HepG2 (cell line): Measurements from ENCODE around the gene VARS1. TPM values are rescaled to one million over a fixed set of nuclear protein-coding genes. Genes with fewer than 3 reads are reported as not detected.
A peak's percentile ranks its signal among the peaks of the same experiment; 100 is the strongest.

ENCODE experiments used
- ARID2 ChIP-seq: sonication (generic); formaldehyde crosslinking; IDR thresholded peaks from 2 replicates; pipeline ENCODE4 v1.8.1; 2022; ENCODE audit warnings: mild to moderate bottlenecking, missing genetic modification reagents, borderline replicate concordance
- CREM ChIP-seq, 2 experiments: sonication (generic) in 1 of 2; formaldehyde crosslinking in 1 of 2; IDR thresholded peaks; 2 replicates each; pipeline versions ENCODE4 v1.4.0 to v1.6.1; 2016 to 2020; ENCODE audit warnings: antibody characterized with exemption in 1 of 2, mild to moderate bottlenecking in 1 of 2, missing genetic modification reagents in 1 of 2
- ETV5 ChIP-seq: IDR thresholded peaks from 2 replicates; pipeline ENCODE4 v1.6.1; 2018; ENCODE audit warnings: missing biosample characterization, missing genetic modification reagents, inconsistent platforms, borderline replicate concordance
- FOXA3 ChIP-seq: IDR thresholded peaks from 2 replicates; pipeline ENCODE4 v1.6.1; 2016; ENCODE audit warnings: missing genetic modification reagents, missing compliant biosample characterization
- FOXP1 ChIP-seq, 2 experiments: fragments of 450-650 bp in 1 of 2; IDR thresholded peaks; 2 replicates each; pipeline ENCODE4 v1.6.1; 2017 to 2018; ENCODE audit warnings: antibody characterized with exemption in 1 of 2
- GTF2F1 ChIP-seq: fragments of 150-350 bp; IDR thresholded peaks from 2 replicates; pipeline ENCODE4 v1.6.1; 2014; ENCODE audit warnings: low read length
- HDAC1 ChIP-seq: sonication (generic); formaldehyde crosslinking; IDR thresholded peaks from 2 replicates; pipeline ENCODE4 v1.5.1; 2020; ENCODE audit warnings: mild to moderate bottlenecking, missing genetic modification reagents
- HOXA5 ChIP-seq: sonication (generic); formaldehyde crosslinking; IDR thresholded peaks from 2 replicates; pipeline ENCODE4 v1.4.0; 2020; ENCODE audit warnings: missing genetic modification reagents
- HOXD1 ChIP-seq: sonication (generic); formaldehyde crosslinking; IDR thresholded peaks from 2 replicates; pipeline ENCODE4 v1.5.0; 2020; ENCODE audit warnings: missing genetic modification reagents
- KAT7 ChIP-seq: IDR thresholded peaks from 2 replicates; pipeline ENCODE4 v1.6.1; 2018; ENCODE audit warnings: borderline replicate concordance, missing compliant biosample characterization
- MED1 ChIP-seq: sonication (generic); formaldehyde crosslinking; IDR thresholded peaks from 2 replicates; pipeline ENCODE4 v1.4.0; 2020; ENCODE audit warnings: missing genetic modification reagents
- MIXL1 ChIP-seq: IDR thresholded peaks from 2 replicates; pipeline ENCODE4 v1.6.1; 2016
- NAIF1 ChIP-seq: sonication (generic); formaldehyde crosslinking; IDR thresholded peaks from 2 replicates; pipeline ENCODE4 v1.5.0; 2020; ENCODE audit warnings: mild to moderate bottlenecking, missing genetic modification reagents, borderline replicate concordance
- NFE2L2 ChIP-seq: fragments of 150-350 bp; IDR thresholded peaks from 2 replicates; pipeline ENCODE4 v1.6.1; 2014; ENCODE audit warnings: low read length
- ONECUT2 ChIP-seq: sonication (generic); formaldehyde crosslinking; IDR thresholded peaks from 2 replicates; pipeline ENCODE4 v1.4.0; 2020; ENCODE audit warnings: missing genetic modification reagents
- POLR2AphosphoS5 ChIP-seq: IDR thresholded peaks from 2 replicates; pipeline ENCODE4 v1.6.1; 2012; ENCODE audit warnings: low read depth, low read length
- POLR2G ChIP-seq: fragments of 200-400 bp; formaldehyde crosslinking; IDR thresholded peaks from 2 replicates; pipeline ENCODE4 v1.6.1; 2018; ENCODE audit warnings: mild to moderate bottlenecking, low read depth, low read length, moderate library complexity
- RNF2 ChIP-seq: fragments of 450-650 bp; conservative IDR thresholded peaks from 2 replicates; pipeline ENCODE4 v1.6.1; 2016; ENCODE audit warnings: low read depth
- SIX1 ChIP-seq: sonication (generic); formaldehyde crosslinking; IDR thresholded peaks from 2 replicates; pipeline ENCODE4 v1.4.0; 2020; ENCODE audit warnings: missing genetic modification reagents, borderline replicate concordance
- SMARCC2 ChIP-seq: fragments of 450-650 bp; IDR thresholded peaks from 2 replicates; pipeline ENCODE4 v1.6.1; 2017; ENCODE audit warnings: antibody characterized with exemption, mild to moderate bottlenecking
- SOX6 ChIP-seq, 2 experiments: fragments of 450-650 bp in 1 of 2; sonication (generic) in 1 of 2; formaldehyde crosslinking in 1 of 2; IDR thresholded peaks; 2 replicates each; pipeline versions ENCODE4 v1.4.0 to v1.6.1; 2017 to 2020; ENCODE audit warnings: antibody characterized with exemption in 1 of 2, mild to moderate bottlenecking in 1 of 2, missing genetic modification reagents in 1 of 2
- TEAD3 ChIP-seq: optimal IDR thresholded peaks from 2 replicates; pipeline ENCODE3; 2016; ENCODE audit warnings: borderline replicate concordance
- YEATS4 ChIP-seq: sonication (generic); formaldehyde crosslinking; IDR thresholded peaks from 2 replicates; pipeline ENCODE4 v1.4.0; 2020; ENCODE audit warnings: missing genetic modification reagents, borderline replicate concordance
- YY1 ChIP-seq: IDR thresholded peaks from 2 replicates; pipeline ENCODE4 v1.6.1; 2011; ENCODE audit warnings: low read length, low read depth, moderate library complexity, mild to moderate bottlenecking; ENCODE audit not compliant: insufficient read depth, insufficient replicate concordance
- ZC3H13 ChIP-seq: sonication (generic); formaldehyde crosslinking; IDR thresholded peaks from 2 replicates; pipeline ENCODE4 v1.8.1; 2023; ENCODE audit warnings: mild to moderate bottlenecking, missing genetic modification reagents, moderate library complexity
- ZEB1 ChIP-seq: IDR thresholded peaks from 2 replicates; pipeline ENCODE4 v1.6.1; 2012; ENCODE audit warnings: mild to moderate bottlenecking, low read depth, inconsistent platforms; ENCODE audit not compliant: insufficient replicate concordance
- ZNF749 ChIP-seq: sonication (generic); formaldehyde crosslinking; IDR thresholded peaks from 2 replicates; pipeline ENCODE4 v1.8.0; 2022; ENCODE audit warnings: mild to moderate bottlenecking, missing genetic modification reagents, moderate library complexity, borderline replicate concordance
- ZNF781 ChIP-seq: sonication (generic); formaldehyde crosslinking; IDR thresholded peaks from 2 replicates; pipeline ENCODE4 v1.5.1; 2020; ENCODE audit warnings: borderline replicate concordance, mild to moderate bottlenecking, missing genetic modification reagents; ENCODE audit errors: not compliant biosample characterization
- ZNF816 ChIP-seq: sonication (generic); formaldehyde crosslinking; IDR thresholded peaks from 2 replicates; pipeline ENCODE4 v1.8.0; 2022; ENCODE audit warnings: missing genetic modification reagents, mild to moderate bottlenecking, borderline replicate concordance
- ZNF839 ChIP-seq: sonication (generic); formaldehyde crosslinking; IDR thresholded peaks from 2 replicates; pipeline ENCODE4 v1.4.0; 2020; ENCODE audit warnings: missing genetic modification reagents, mild to moderate bottlenecking, borderline replicate concordance
- ZSCAN9 ChIP-seq: IDR thresholded peaks from 2 replicates; pipeline ENCODE4 v1.6.1; 2016; ENCODE audit warnings: borderline replicate concordance
- polyA plus RNA-seq, 8 experiments: library from polyadenylated mRNA; depleted of rRNA in 3 of 8; stranded (reverse) in 7 of 8; unstranded in 1 of 8; fragments of >200 nt; fragmentation: Illumina TruSeq in 4 of 8; extraction: Trizol in 4 of 8; gene quantifications; 2 replicates each; pipeline versions ENCODE4 v1.2.1 to v1.2.3, GENCODE V29; 2011 to 2016; ENCODE audit warnings: low read depth in 4 of 8, missing spikeins in 1 of 8, mixed read lengths in 1 of 8; ENCODE audit not compliant: insufficient read depth in 1 of 8
- total RNA-seq, 5 experiments: library from RNA; depleted of rRNA; stranded (reverse); fragments of >200 nt; fragmentation: Illumina TruSeq; extraction: Trizol; gene quantifications; 2 replicates each; pipeline ENCODE4 v1.2.3, GENCODE V29; 2016; ENCODE audit warnings: low read depth in 1 of 5
- TF ChIP-seq, protein P1 (sequence below): sonication (generic); formaldehyde crosslinking; IDR thresholded peaks from 2 replicates; pipeline ENCODE4 v1.5.1; 2020; ENCODE audit warnings: missing genetic modification reagents, mild to moderate bottlenecking, borderline replicate concordance

The VARS1 gene
- total and polyA plus RNA-seq, 2 of the 13 experiments (the other 11 are each of a cell fraction or from before 2014, with no cell fraction given), result 14.7 to 56.1 TPM

DNA sequence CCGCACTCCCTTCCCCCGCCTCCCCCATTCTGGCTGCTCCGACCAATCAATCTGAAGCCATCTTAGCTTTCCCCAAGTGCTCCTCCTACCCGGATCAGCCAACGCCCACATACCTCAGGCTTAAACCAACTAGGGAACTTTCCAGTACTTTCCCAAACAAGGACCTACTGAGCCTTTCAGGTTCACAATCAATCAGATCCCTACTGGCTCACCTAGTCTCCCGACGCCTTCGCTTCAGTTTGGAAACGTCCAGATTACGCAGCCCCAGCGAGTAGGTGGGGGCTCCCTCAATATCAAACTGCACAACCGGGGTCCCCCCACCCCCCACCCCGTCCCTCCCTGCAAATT, 19.1 kb upstream of the VARS1 start (continued):
- TF ChIP-seq NFE2L2, result no peak
- 0 out of 2 replicates have a peak, but pooled peaks have one; percentile 10 for TF ChIP-seq KAT7 (CRISPR knock-in tag)
- no peak for TF ChIP-seq ZNF839 (CRISPR knock-in tag)
- TF ChIP-seq NAIF1 (CRISPR knock-in tag), result no peak
- TF ChIP-seq POLR2G, result 0 out of 2 replicates have a peak, but pooled peaks have one; percentile 3
- 0 out of 2 replicates have a peak, but pooled peaks have one; percentile 28 for TF ChIP-seq MED1 (CRISPR knock-in tag)
- TF ChIP-seq YEATS4 (CRISPR knock-in tag), result peak; percentile 40
- peak; percentile 37 for TF ChIP-seq FOXA3 (CRISPR knock-in tag)
- TF ChIP-seq ZSCAN9 (CRISPR knock-in tag), result peak; percentile 65; the same call in 1 of the 2 replicates
- no peak for TF ChIP-seq ZC3H13 (CRISPR knock-in tag)
- TF ChIP-seq CREM (IDR thresholded peaks at IDR 0.05), result no peak
- TF ChIP-seq CREM (CRISPR knock-in tag; IDR thresholded peaks at IDR 0.05), result no peak
- peak; percentile 58 for TF ChIP-seq POLR2AphosphoS5
- no peak for TF ChIP-seq RNF2
- peak; percentile 74 for TF ChIP-seq TEAD3 (CRISPR knock-in tag)
- peak; percentile 35 for TF ChIP-seq ONECUT2 (CRISPR knock-in tag)
- TF ChIP-seq HOXD1 (CRISPR knock-in tag), result no peak
- no peak for TF ChIP-seq ZNF749 (CRISPR knock-in tag)
- TF ChIP-seq SMARCC2, result no peak
- no peak for TF ChIP-seq FOXP1 (IDR thresholded peaks at IDR 0.05)
- TF ChIP-seq FOXP1 (CRISPR knock-in tag; IDR thresholded peaks at IDR 0.05), result no peak
- no peak for TF ChIP-seq GTF2F1
- TF ChIP-seq YY1, result peak; percentile 56
- TF ChIP-seq ETV5 (CRISPR knock-in tag), result peak; percentile 10; the same call in 1 of the 2 replicates
- TF ChIP-seq ZNF816 (CRISPR knock-in tag), result no peak
- peak; percentile 43; the same call in 1 of the 2 replicates for TF ChIP-seq HDAC1 (CRISPR knock-in tag)
- TF ChIP-seq SOX6 (IDR thresholded peaks at IDR 0.05), result no peak
- TF ChIP-seq SOX6 (CRISPR knock-in tag; IDR thresholded peaks at IDR 0.05), result no peak; the same call in 1 of the 2 replicates
- no peak for TF ChIP-seq SIX1 (CRISPR knock-in tag)
- TF ChIP-seq ARID2 (CRISPR knock-in tag), result no peak
- 0 out of 2 replicates have a peak, but pooled peaks have one; percentile 34 for TF ChIP-seq MIXL1 (CRISPR knock-in tag)
- TF ChIP-seq HOXA5 (CRISPR knock-in tag), result 0 out of 2 replicates have a peak, but pooled peaks have one; percentile 13
- TF ChIP-seq, protein P1, sequence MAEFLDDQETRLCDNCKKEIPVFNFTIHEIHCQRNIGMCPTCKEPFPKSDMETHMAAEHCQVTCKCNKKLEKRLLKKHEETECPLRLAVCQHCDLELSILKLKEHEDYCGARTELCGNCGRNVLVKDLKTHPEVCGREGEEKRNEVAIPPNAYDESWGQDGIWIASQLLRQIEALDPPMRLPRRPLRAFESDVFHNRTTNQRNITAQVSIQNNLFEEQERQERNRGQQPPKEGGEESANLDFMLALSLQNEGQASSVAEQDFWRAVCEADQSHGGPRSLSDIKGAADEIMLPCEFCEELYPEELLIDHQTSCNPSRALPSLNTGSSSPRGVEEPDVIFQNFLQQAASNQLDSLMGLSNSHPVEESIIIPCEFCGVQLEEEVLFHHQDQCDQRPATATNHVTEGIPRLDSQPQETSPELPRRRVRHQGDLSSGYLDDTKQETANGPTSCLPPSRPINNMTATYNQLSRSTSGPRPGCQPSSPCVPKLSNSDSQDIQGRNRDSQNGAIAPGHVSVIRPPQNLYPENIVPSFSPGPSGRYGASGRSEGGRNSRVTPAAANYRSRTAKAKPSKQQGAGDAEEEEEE (CRISPR knock-in tag), result no peak
- TF ChIP-seq ZNF781, result no peak
- TF ChIP-seq ZEB1, result no peak
